ENCODE results near the gene SF3B4.
A peak's percentile ranks its signal among the peaks of the same experiment; 100 is the strongest.

The SF3B4 gene

GRCh38 chr1:149927563-149928400 lies at the start of gene SF3B4:
SF3B4 (minus strand) TSS chr1:149927803; CDS start chr1:149927759, 44 bp downstream.
- H3K4me3 ChIP-seq (ENCODE audit: low read length), result peak within 1 kb of the TSS; percentile 93
- no peaks in the 10 kb centered on the region for H3F3A ChIP-seq (ENCODE audit: control insufficient read depth, insufficient read depth)
- peaks cover 19% of the 10 kb centered on the region for H4K20me1 ChIP-seq (ENCODE audit: control insufficient read depth, insufficient read depth, low read depth, low read length)
- peaks cover 47% of the 10 kb centered on the region for H3K36me3 ChIP-seq (ENCODE audit: control insufficient read depth, low read length)
- no peaks in the 10 kb centered on the region for H3K9me3 ChIP-seq (ENCODE audit: control insufficient read depth, insufficient read depth, low read length)
- H3K27me3 ChIP-seq (ENCODE audit: control insufficient read depth, low read length), result no peaks in the 10 kb centered on the region
- H3K79me2 ChIP-seq (ENCODE audit: control insufficient read depth, low read length), result peaks cover 34% of the 10 kb centered on the region
- TF ChIP-seq EZH2phosphoT487 (IDR thresholded peaks at IDR 0.05; ENCODE audit: borderline replicate concordance, low read length), result no peak
- TF ChIP-seq CTCF (IDR thresholded peaks at IDR 0.05; ENCODE audit: low read depth, low read length, poor library complexity, severe bottlenecking), result no peak
- H3K4me1 ChIP-seq (ENCODE audit: control insufficient read depth, low read length), result peaks cover 29% of the 10 kb centered on the region
- H3K4me2 ChIP-seq (ENCODE audit: low read length), result peak within 1 kb of the TSS; percentile 85
- H3K9me2 ChIP-seq (replicated peaks; ENCODE audit: control insufficient read depth, low read length), result no peaks in the 10 kb centered on the region
- peak within 1 kb of the TSS; percentile 79 for H3K27ac ChIP-seq (ENCODE audit: low read depth, low read length)

- no peaks in the 10 kb centered on the region for H3K36me3 ChIP-seq (ENCODE audit: control insufficient read depth, low read length)
- peaks cover 13% of the 10 kb centered on the region; the same call in 1 of the 2 replicates for H3K27me3 ChIP-seq (ENCODE audit: control insufficient read depth, low read length)
- no peaks in the 10 kb centered on the region for H3K4me1 ChIP-seq (ENCODE audit: control insufficient read depth, low read length)
- H3K79me2 ChIP-seq (ENCODE audit: control insufficient read depth, low read length), result no peaks in the 10 kb centered on the region
- no peaks in the 10 kb centered on the region for H3K9me3 ChIP-seq (ENCODE audit: control insufficient read depth, insufficient read depth, low read length)
- no peak for TF ChIP-seq EZH2phosphoT487 (IDR thresholded peaks at IDR 0.05; ENCODE audit: borderline replicate concordance, low read length)
- TF ChIP-seq CTCF (IDR thresholded peaks at IDR 0.05; ENCODE audit: low read depth, low read length, poor library complexity, severe bottlenecking), result no peak
- H3K9me2 ChIP-seq (replicated peaks; ENCODE audit: control insufficient read depth, low read length), result no peaks in the 10 kb centered on the region
- no peak overlapping the region for H3K27ac ChIP-seq (ENCODE audit: low read depth, low read length)
- no peaks in the 10 kb centered on the region for H3F3A ChIP-seq (ENCODE audit: control insufficient read depth, insufficient read depth)
- no peaks in the 10 kb centered on the region for H4K20me1 ChIP-seq (ENCODE audit: control insufficient read depth, insufficient read depth, low read depth, low read length)
- H3K4me2 ChIP-seq (ENCODE audit: low read length), result no peak overlapping the region
- no peak overlapping the region for H3K4me3 ChIP-seq (ENCODE audit: low read length)
Measured at GRCh38 chr1:149977345-149977744, 49.7 kb upstream of the SF3B4 start.

GRCh38 chr1:149972547-149972946 lies 44.9 kb upstream of the SF3B4 start:
- Histone ChIP-seq H3K27me3 (ENCODE audit: control insufficient read depth, low read length) (no peaks in the 10 kb centered on the region), H3K4me2 (ENCODE audit: low read length) (no peak overlapping the region), H4K20me1 (ENCODE audit: control insufficient read depth, insufficient read depth, low read depth, low read length) (no peaks in the 10 kb centered on the region), H3K27ac (ENCODE audit: low read depth, low read length) (no peak overlapping the region), H3F3A (ENCODE audit: control insufficient read depth, insufficient read depth) (no peaks in the 10 kb centered on the region), H3K4me1 (ENCODE audit: control insufficient read depth, low read length) (no peaks in the 10 kb centered on the region), H3K36me3 (ENCODE audit: control insufficient read depth, low read length) (no peaks in the 10 kb centered on the region), H3K9me2 (replicated peaks; ENCODE audit: control insufficient read depth, low read length) (no peaks in the 10 kb centered on the region), H3K4me3 (ENCODE audit: low read length) (no peak overlapping the region), H3K79me2 (ENCODE audit: control insufficient read depth, low read length) (no peaks in the 10 kb centered on the region), H3K9me3 (ENCODE audit: control insufficient read depth, insufficient read depth, low read length) (no peaks in the 10 kb centered on the region)
- no peak for TF ChIP-seq EZH2phosphoT487 (IDR thresholded peaks at IDR 0.05; ENCODE audit: borderline replicate concordance, low read length)
- TF ChIP-seq CTCF (IDR thresholded peaks at IDR 0.05; ENCODE audit: low read depth, low read length, poor library complexity, severe bottlenecking), result no peak
